ENCODE results near the gene OGN. TPM values are rescaled to one million over a fixed set of nuclear protein-coding genes. Genes with fewer than 3 reads are reported as not detected.

OGN gene
- total RNA-seq, 3 donors from 2014 or later: 2.1 to 28.3 (median 6.6) TPM

DNA sequence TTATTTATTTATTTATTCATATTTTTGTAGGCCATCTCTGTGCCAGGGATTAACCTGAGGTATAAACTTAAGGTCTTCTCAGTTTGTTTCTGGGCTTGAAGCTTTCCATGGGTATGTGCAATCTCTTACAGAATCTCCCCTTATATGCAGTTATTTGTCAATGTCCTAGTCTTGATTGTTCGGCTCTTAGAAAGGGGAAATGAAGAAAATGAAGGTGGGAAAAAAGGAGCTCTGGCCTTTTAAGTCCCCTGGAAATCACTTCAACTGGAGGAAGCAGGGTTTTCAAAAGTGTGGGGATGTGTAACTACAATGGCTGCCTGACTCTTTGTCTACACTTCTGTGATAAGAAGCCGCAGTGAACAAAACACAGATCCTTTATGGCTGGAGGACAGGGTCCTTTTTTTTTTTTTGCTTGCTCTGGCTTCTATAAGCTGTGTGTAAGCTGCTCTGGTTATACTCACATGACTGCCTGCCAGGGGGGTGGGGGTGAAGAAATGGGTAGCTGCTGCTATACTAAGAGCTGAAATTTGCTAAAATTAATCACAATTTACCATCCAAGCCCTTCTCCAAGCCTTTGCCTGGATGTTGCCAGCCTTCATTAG, 44.9 kb downstream of the OGN start:
- Histone ChIP-seq H3K36me3 (ENCODE audit: low read depth) (no peaks in the 10 kb centered on the region), H3K4me1 (ENCODE audit: low read depth) (no peaks in the 10 kb centered on the region), H3K9me3 (peaks cover 29% of the 10 kb centered on the region), H3K4me3 (no peak overlapping the region)
- ATAC-seq (no peak), DNase-seq (no peak)
- intact Hi-C loops (cut with DNase I, micrococcal nuclease): no loop called here
- TF ChIP-seq, protein P1, sequence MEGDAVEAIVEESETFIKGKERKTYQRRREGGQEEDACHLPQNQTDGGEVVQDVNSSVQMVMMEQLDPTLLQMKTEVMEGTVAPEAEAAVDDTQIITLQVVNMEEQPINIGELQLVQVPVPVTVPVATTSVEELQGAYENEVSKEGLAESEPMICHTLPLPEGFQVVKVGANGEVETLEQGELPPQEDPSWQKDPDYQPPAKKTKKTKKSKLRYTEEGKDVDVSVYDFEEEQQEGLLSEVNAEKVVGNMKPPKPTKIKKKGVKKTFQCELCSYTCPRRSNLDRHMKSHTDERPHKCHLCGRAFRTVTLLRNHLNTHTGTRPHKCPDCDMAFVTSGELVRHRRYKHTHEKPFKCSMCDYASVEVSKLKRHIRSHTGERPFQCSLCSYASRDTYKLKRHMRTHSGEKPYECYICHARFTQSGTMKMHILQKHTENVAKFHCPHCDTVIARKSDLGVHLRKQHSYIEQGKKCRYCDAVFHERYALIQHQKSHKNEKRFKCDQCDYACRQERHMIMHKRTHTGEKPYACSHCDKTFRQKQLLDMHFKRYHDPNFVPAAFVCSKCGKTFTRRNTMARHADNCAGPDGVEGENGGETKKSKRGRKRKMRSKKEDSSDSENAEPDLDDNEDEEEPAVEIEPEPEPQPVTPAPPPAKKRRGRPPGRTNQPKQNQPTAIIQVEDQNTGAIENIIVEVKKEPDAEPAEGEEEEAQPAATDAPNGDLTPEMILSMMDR (IDR thresholded peaks at IDR 0.05): no peak

DNA sequence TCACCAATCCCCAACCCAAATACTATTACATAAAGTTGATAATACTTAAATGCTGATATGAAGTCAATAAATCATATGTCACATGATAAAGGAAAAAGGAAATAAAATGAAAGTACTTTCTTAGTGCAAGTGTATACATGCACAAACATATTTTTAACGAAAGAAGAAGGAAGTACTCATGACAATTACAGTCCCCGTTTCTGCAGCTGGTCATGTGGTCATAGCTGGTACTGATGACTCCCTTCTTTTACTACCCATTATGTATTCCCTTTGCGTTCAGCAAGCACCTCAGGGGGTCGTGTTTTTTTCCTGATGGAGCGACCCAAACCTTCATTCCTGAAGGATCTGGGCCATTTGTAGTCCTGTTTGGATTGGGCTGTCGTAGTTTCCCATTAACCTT, 51.3 kb downstream of the OGN start:
- peaks cover 27% of the 10 kb centered on the region for H3K9me3 ChIP-seq
- H3K36me3 ChIP-seq (ENCODE audit: low read depth): no peaks in the 10 kb centered on the region
- H3K4me1 ChIP-seq (ENCODE audit: low read depth): peaks cover 14% of the 10 kb centered on the region
- ATAC-seq (no peak), DNase-seq (peak in 1 of 3 donors; percentile 14)
- no peak overlapping the region for H3K4me3 ChIP-seq
- TF ChIP-seq, protein P1 (IDR thresholded peaks at IDR 0.05): no peak
- intact Hi-C loops (cut with DNase I, micrococcal nuclease): no loop called here

DNA sequence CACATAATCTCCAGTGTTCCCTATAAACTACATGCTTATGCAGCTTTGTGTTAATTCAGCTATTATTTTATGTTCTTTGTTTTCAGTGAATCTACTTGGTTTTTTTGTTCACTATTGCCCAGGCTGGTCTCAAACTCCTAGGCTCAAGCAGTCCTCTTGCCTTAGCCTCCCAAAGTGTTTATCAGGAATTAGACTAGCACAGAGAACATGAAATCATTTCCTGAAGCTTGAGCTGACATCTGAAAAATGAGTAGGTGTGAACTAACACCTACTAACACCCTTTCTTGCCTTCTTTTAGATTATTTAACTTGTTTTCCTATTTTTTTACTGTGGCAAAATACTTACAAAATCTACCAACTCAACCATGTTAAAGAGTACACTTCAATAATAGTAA, 53.6 kb downstream of the OGN start:
- Histone ChIP-seq H3K9me3 (peaks cover 10% of the 10 kb centered on the region), H3K4me1 (ENCODE audit: low read depth) (peaks cover 14% of the 10 kb centered on the region), H3K4me3 (no peak overlapping the region), H3K36me3 (ENCODE audit: low read depth) (no peaks in the 10 kb centered on the region)
- peak; percentile 27 for ATAC-seq
- TF ChIP-seq, protein P1 (IDR thresholded peaks at IDR 0.05): no peak
- intact Hi-C loops (cut with DNase I, micrococcal nuclease): no loop called here
- DNase-seq: no peak

DNA sequence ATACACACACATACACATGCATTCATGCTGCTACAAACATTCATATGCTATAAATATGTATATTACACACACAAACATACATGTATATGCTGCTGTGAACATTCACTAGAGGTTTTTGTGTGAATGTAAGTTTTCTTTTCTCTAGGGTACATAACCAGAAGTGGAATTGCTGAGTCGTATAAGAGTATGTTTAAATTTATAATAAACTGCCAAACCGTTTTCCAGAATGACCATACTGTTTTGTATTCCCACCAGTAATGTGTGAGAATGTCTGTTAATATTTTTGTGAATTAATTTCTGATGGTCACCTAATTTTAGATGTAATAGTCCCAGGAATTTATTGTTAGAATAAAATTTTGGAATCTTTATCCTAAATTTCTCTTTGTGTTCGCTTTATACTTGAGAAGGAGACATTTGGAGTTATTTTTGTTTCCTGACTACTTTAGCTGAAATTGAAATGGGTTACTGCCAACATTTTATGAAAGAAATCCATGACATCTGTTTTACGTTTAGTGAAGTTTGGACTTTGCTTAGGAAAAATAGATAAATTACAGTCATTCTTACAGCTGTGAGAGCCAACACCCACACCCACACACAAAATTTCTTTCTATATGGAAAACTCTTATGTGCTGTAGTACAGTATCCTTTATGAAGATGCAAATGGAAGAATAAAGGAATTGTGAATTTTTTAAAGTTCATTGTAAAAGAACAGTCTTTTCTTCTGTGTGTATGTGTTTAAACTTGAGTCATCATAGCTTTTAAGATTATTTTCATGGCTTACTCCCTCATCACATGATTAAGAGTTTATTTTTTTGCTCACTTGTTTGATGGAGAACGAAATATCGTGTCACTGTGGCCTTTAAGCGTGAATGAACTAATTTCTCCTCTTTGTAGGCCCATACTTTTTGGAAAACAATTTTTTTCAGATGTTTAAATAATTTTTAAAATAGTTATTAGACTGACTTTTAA, 54.3 kb downstream of the OGN start:
- ATAC-seq (peak; percentile 73), DNase-seq (no peak)
- Histone ChIP-seq H3K36me3 (ENCODE audit: low read depth) (no peaks in the 10 kb centered on the region), H3K9me3 (peaks cover 6% of the 10 kb centered on the region), H3K4me3 (no peak overlapping the region), H3K4me1 (ENCODE audit: low read depth) (peaks cover 14% of the 10 kb centered on the region)
- TF ChIP-seq, protein P1 (IDR thresholded peaks at IDR 0.05): no peak
- intact Hi-C loops (cut with DNase I, micrococcal nuclease): loop anchor here in 1 of 2 donors (10.0 kb wide), 1 partner anchor 285 kb away; no protein-coding TSS in a partner anchor

DNA sequence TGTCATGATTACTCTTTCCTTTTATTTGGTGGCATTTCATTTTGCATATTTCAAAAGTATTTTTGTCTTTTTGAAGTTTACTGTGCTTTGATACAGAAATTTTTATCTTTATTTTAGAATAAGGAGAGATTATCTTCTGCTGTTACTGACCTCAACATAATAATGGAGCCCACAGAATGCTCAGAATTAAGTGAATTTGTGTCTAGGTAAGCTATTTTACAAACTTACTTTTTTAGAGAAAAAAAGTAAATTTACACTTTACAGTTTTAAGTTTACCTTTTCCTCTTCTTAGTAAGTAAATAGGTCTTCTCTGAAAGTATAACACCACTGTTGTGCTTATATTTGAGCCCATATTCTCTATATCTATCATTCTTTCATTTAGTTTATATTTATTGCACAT, 58.8 kb downstream of the OGN start:
- DNase-seq (no peak), ATAC-seq (no peak)
- no peaks in the 10 kb centered on the region for H3K36me3 ChIP-seq (ENCODE audit: low read depth)
- peaks cover 6% of the 10 kb centered on the region for H3K9me3 ChIP-seq
- H3K4me3 ChIP-seq: no peak overlapping the region
- intact Hi-C loops (cut with DNase I, micrococcal nuclease): loop anchor here in 1 of 2 donors (10.0 kb wide), 1 partner anchor 289 kb away; no protein-coding TSS in a partner anchor
- TF ChIP-seq, protein P1 (IDR thresholded peaks at IDR 0.05): no peak
- H3K4me1 ChIP-seq (ENCODE audit: low read depth): peaks cover 11% of the 10 kb centered on the region

All from mucosa of descending colon (tissue), 3 donors.